ENCODE data around the gene CHD6. TPM values are rescaled to one million over a fixed set of nuclear protein-coding genes. Genes with fewer than 3 reads are reported as not detected.

CHD6 gene
- total and polyA plus RNA-seq, 2 of the 13 experiments (the other 11 are each of a cell fraction or from before 2014, with no cell fraction given): 14.4 to 52.0 TPM

DNA sequence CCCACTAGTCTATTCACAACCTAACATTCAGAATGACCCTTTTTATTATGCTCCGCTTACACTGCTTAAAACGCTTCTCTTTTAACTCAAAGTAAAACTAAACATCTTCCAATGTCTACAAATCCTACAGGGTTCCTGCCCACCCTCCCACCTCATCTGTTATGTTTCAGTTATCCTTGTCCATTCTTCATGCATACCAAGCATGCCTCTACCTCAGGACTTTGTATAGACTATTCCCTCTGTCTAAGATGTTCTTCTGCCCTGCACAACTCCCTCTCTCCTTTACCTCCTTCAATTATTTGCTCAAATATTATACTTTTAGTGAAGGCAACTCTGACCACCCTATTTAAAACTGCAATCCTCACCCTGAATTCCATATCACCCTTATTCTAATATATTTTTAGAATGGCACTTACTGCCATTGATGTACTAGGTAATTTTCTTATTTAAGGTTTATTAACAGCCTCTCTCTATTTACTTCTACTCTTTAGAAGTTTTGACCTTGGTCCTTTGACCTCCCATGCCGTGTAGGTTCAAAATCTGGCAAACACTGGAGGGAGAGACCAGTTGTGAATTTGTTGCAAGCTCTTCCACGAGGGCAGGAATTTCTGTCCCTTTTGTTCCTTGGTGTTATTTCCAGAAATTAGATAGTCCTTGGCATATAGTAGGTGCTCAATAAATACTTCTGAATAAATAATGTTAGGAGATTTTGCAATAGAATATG lies 111.8 kb downstream of the CHD6 start (continued):
- TF ChIP-seq ZNF337 (CRISPR knock-in tag; IDR thresholded peaks at IDR 0.05; ENCODE audit: borderline replicate concordance, low read depth) (no peak), ZNF30 (CRISPR knock-in tag; IDR thresholded peaks at IDR 0.05) (no peak), POLR2AphosphoS5 (IDR thresholded peaks at IDR 0.05; ENCODE audit: low read depth, low read length) (no peak), FLYWCH1 (CRISPR knock-in tag; IDR thresholded peaks at IDR 0.05) (no peak), JDP2 (CRISPR knock-in tag; IDR thresholded peaks at IDR 0.05; ENCODE audit: borderline replicate concordance) (no peak), RARA (CRISPR knock-in tag; IDR thresholded peaks at IDR 0.05) (0 out of 2 replicates have a peak, but pooled peaks have one; percentile 6), NR2C2 (CRISPR knock-in tag; IDR thresholded peaks at IDR 0.05; ENCODE audit: borderline replicate concordance) (peak; percentile 65; the same call in 1 of the 2 replicates), CREM (IDR thresholded peaks at IDR 0.05) (0 out of 2 replicates have a peak, but pooled peaks have one; percentile 2), CREM (CRISPR knock-in tag; IDR thresholded peaks at IDR 0.05) (no peak), ZNF816 (CRISPR knock-in tag; IDR thresholded peaks at IDR 0.05; ENCODE audit: borderline replicate concordance) (no peak), YEATS2 (CRISPR knock-in tag; IDR thresholded peaks at IDR 0.05; ENCODE audit: borderline replicate concordance) (no peak), ZMYM4 (CRISPR knock-in tag; IDR thresholded peaks at IDR 0.05) (no peak), RFX1 (IDR thresholded peaks at IDR 0.05) (no peak), JUND (CRISPR knock-in tag; IDR thresholded peaks at IDR 0.05) (no peak), ZNF644 (CRISPR knock-in tag; IDR thresholded peaks at IDR 0.05; ENCODE audit: low read depth) (no peak), MAFK (conservative IDR thresholded peaks at IDR 0.05 in 1 of 2, IDR thresholded peaks at IDR 0.05 in 1 of 2; ENCODE audit: low read length in 2 of 2) (no peak), NCOA5 (CRISPR knock-in tag; IDR thresholded peaks at IDR 0.05) (no peak), ATF7-NPFF (CRISPR knock-in tag; IDR thresholded peaks at IDR 0.05; ENCODE audit: low read depth) (no peak), ZNF615 (CRISPR knock-in tag; IDR thresholded peaks at IDR 0.05; ENCODE audit: borderline replicate concordance) (no peak), ZNF550 (CRISPR knock-in tag; IDR thresholded peaks at IDR 0.05; ENCODE audit: borderline replicate concordance) (no peak), ZBTB20 (CRISPR knock-in tag; IDR thresholded peaks at IDR 0.05; ENCODE audit: borderline replicate concordance, low read depth) (no peak), ZNF552 (CRISPR knock-in tag; IDR thresholded peaks at IDR 0.05; ENCODE audit: borderline replicate concordance) (no peak), ZNF570 (CRISPR knock-in tag; IDR thresholded peaks at IDR 0.05; ENCODE audit: borderline replicate concordance) (no peak), WIZ (CRISPR knock-in tag; IDR thresholded peaks at IDR 0.05) (no peak)
- TF ChIP-seq, protein P1, sequence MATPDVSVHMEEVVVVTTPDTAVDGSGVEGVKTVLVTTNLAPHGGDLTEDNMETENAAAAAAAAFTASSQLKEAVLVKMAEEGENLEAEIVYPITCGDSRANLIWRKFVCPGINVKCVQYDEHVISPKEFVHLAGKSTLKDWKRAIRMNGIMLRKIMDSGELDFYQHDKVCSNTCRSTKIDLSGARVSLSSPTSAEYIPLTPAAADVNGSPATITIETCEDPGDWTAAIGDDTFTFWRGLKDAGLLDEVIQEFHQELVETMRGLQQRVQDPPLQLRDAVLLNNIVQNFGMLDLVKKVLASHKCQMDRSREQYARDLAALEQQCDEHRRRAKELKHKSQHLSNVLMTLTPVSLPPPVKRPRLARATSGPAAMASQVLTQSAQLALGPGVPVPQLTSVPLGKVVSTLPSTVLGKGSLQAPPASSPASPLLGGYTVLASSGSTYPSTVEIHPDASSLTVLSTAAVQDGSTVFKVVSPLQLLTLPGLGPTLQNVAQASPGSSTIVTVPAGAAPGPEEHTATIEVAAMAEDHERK (CRISPR knock-in tag; IDR thresholded peaks at IDR 0.05; ENCODE audit: low read depth): no peak
- TF ChIP-seq, protein P2, sequence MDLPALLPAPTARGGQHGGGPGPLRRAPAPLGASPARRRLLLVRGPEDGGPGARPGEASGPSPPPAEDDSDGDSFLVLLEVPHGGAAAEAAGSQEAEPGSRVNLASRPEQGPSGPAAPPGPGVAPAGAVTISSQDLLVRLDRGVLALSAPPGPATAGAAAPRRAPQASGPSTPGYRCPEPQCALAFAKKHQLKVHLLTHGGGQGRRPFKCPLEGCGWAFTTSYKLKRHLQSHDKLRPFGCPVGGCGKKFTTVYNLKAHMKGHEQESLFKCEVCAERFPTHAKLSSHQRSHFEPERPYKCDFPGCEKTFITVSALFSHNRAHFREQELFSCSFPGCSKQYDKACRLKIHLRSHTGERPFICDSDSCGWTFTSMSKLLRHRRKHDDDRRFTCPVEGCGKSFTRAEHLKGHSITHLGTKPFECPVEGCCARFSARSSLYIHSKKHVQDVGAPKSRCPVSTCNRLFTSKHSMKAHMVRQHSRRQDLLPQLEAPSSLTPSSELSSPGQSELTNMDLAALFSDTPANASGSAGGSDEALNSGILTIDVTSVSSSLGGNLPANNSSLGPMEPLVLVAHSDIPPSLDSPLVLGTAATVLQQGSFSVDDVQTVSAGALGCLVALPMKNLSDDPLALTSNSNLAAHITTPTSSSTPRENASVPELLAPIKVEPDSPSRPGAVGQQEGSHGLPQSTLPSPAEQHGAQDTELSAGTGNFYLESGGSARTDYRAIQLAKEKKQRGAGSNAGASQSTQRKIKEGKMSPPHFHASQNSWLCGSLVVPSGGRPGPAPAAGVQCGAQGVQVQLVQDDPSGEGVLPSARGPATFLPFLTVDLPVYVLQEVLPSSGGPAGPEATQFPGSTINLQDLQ (CRISPR knock-in tag; IDR thresholded peaks at IDR 0.05): no peak
- TF ChIP-seq, protein P3, sequence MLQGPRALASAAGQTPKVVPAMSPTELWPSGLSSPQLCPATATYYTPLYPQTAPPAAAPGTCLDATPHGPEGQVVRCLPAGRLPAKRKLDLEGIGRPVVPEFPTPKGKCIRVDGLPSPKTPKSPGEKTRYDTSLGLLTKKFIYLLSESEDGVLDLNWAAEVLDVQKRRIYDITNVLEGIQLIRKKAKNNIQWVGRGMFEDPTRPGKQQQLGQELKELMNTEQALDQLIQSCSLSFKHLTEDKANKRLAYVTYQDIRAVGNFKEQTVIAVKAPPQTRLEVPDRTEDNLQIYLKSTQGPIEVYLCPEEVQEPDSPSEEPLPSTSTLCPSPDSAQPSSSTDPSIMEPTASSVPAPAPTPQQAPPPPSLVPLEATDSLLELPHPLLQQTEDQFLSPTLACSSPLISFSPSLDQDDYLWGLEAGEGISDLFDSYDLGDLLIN (CRISPR knock-in tag; IDR thresholded peaks at IDR 0.05; ENCODE audit: borderline replicate concordance): no peak

Data from HepG2 (cell line).